SK-N-MC (cell line): Measurements from ENCODE around the gene MRPS24.

ENCODE experiments used
- EZH2 ChIP-seq: fragments of 200-600 bp; sonication (generic); IDR thresholded peaks from one replicate; pipeline ENCODE4 v1.6.1; 2017; ENCODE audit warnings: antibody characterized with exemption
- POLR2AphosphoS5 ChIP-seq: IDR thresholded peaks from 2 replicates; pipeline ENCODE4 v1.6.1; 2012; ENCODE audit warnings: mild to moderate bottlenecking, low read depth, low read length, borderline replicate concordance

- TF ChIP-seq EZH2 (no peak), POLR2AphosphoS5 (no peak)
These were observed 11.3 kb upstream of the MRPS24 start for GRCh38 chr7:43880596-43880995.
